ENCODE data around the gene DNM2. TPM values are rescaled to one million over a fixed set of nuclear protein-coding genes. Genes with fewer than 3 reads are reported as not detected.

The DNM2 gene
- total and polyA plus RNA-seq, 3 donors from 2014 or later = 166 to 274 (median 226) TPM

GRCh38 chr19:10870501-10870954, 152.6 kb downstream of the DNM2 start:
- Histone ChIP-seq H3K27me3 (no peaks in the 10 kb centered on the region), H3K36me3 (ENCODE audit: low read depth, missing control alignments) (no peaks in the 10 kb centered on the region), H3K27ac (peak overlapping the region; percentile 31 to 59), H3K4me3 (peak overlapping the region; percentile 39 to 44), H3K4me1 (peaks cover 14% of the 10 kb centered on the region), H3K9me3 (no peaks in the 10 kb centered on the region)
- TF ChIP-seq POLR2A (IDR thresholded peaks at IDR 0.05) = no peak
- TF ChIP-seq CTCF (IDR thresholded peaks at IDR 0.05) = no peak
- no peak for DNase-seq
- intact Hi-C loops (cut with DNase I; ENCODE audit: low total_unique reads) = loop anchor here (10.0 kb wide), 1 partner anchor 54 kb away; the partner anchor contains the start of genes TIMM29 and YIPF2
- 2 to 3% methylated on average over 14 to 22 of the region's 22 CpGs for WGBS, 2 donors

GRCh38 chr19:10870955-10871603, 153.2 kb downstream of the DNM2 start, which contains the start of gene CARM1:
TSS of gene CARM1 (plus strand) at chr19:10871553. CDS start at chr19:10871703, 150 bp downstream.
- Histone ChIP-seq H3K4me3 (peak within 1 kb of the TSS; percentile 72 to 78), H3K27me3 (no peaks in the 10 kb centered on the region), H3K4me1 (peaks cover 14% of the 10 kb centered on the region), H3K27ac (peak within 1 kb of the TSS; percentile 77 to 90), H3K9me3 (no peaks in the 10 kb centered on the region), H3K36me3 (ENCODE audit: low read depth, missing control alignments) (no peaks in the 10 kb centered on the region)
- DNase-seq = peak; percentile 99
- intact Hi-C loops (cut with DNase I; ENCODE audit: low total_unique reads) = loop anchor here (10.0 kb wide), 1 partner anchor 54 kb away; the partner anchor contains the start of genes TIMM29 and YIPF2
- WGBS, 2 donors = 1% methylated on average over 26 of the region's 99 CpGs; no CpG with 5 or more reads in 1 of the 2 donors
- no peak for TF ChIP-seq POLR2A (IDR thresholded peaks at IDR 0.05)
- peak; percentile 45 to 99 (median 90) for TF ChIP-seq CTCF (IDR thresholded peaks at IDR 0.05)

DNA sequence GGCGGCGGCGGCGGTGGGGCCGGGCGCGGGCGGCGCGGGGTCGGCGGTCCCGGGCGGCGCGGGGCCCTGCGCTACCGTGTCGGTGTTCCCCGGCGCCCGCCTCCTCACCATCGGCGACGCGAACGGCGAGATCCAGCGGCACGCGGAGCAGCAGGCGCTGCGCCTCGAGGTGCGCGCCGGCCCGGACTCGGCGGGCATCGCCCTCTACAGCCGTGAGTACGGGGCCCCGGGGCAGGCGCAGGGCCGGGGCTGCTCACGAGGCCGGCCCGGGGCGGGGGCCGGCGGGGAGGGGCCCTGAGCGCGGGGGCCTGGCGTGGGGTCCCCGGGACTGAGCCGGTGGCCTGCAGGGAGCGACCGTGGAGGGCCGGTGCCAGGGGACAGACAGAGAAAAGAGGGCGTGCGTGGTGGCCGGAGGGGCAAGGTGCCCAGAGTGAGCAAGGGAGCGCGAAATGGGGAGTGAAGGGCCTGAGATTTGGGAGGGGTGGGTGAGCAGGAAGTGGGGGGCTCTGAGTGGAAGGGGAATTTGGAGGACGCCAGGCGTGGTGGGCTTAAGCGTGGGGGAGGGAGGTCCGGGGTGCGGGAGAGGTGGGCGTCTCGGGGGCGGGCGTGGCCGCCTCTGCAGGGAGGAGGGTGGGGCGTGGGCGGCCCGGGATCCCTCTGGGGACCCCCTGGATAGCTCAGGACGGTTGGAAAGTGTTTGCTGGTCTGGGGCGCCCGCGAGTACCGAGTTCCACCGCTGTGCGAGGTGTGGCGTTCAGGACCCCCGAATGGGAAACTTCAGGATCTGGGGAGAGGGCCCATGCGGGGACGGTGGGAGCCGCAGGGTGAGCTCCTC, 154.0 kb downstream of the DNM2 start:
- peak; percentile 37 for DNase-seq
- peak in 2 of 3 experiments; percentile 41 to 51 for TF ChIP-seq CTCF (IDR thresholded peaks at IDR 0.05)
- TF ChIP-seq POLR2A (IDR thresholded peaks at IDR 0.05) = no peak
- Histone ChIP-seq H3K4me3 (peak overlapping the region; percentile 72 to 78), H3K27ac (peak overlapping the region; percentile 77 to 90), H3K36me3 (ENCODE audit: low read depth, missing control alignments) (no peaks in the 10 kb centered on the region), H3K4me1 (peaks cover 22% of the 10 kb centered on the region), H3K27me3 (no peaks in the 10 kb centered on the region), H3K9me3 (no peaks in the 10 kb centered on the region)
- WGBS, 2 donors = 1 to 2% methylated on average over 25 to 62 of the region's 90 CpGs
- intact Hi-C loops (cut with DNase I; ENCODE audit: low total_unique reads) = loop anchor here (10.0 kb wide), 1 partner anchor 53 kb away; the partner anchor contains the start of genes TIMM29 and YIPF2

- no peak for TF ChIP-seq POLR2A (IDR thresholded peaks at IDR 0.05)
- no peak for TF ChIP-seq CTCF (IDR thresholded peaks at IDR 0.05)
- peak; percentile 77 for DNase-seq
- intact Hi-C loops (cut with DNase I; ENCODE audit: low total_unique reads) = loop anchor here (10.0 kb wide), 1 partner anchor 52 kb away; the partner anchor contains the start of genes TIMM29 and YIPF2
- WGBS, 2 donors = 2 to 4% methylated on average over 16 of the region's 16 CpGs
- Histone ChIP-seq H3K9me3 (no peaks in the 10 kb centered on the region), H3K4me3 (peak overlapping the region; percentile 72 to 78), H3K27ac (peak overlapping the region; percentile 77 to 90), H3K4me1 (peaks cover 27% of the 10 kb centered on the region), H3K36me3 (ENCODE audit: low read depth, missing control alignments) (no peaks in the 10 kb centered on the region), H3K27me3 (no peaks in the 10 kb centered on the region)
Observed at GRCh38 chr19:10872546-10873107, 154.7 kb downstream of the DNM2 start.

Measured in testis (tissue), 3 donors.